HEK293 (cell line): ENCODE data around the gene RHBDD2.

Experiments
- CTCF ChIA-PET: fragments of 350-600 bp; formaldehyde crosslinking; extraction: SDS; loops from one replicate; lab custom pipeline; 2021; ENCODE audit warnings: antibody characterized with exemption; lab: Yijun Ruan, JAX
- POLR2A ChIA-PET: fragments of 300-600 bp; formaldehyde crosslinking; extraction: SDS; loops from one replicate; lab custom pipeline; 2020; ENCODE audit warnings: antibody characterized with exemption, inconsistent platforms; lab: Yijun Ruan, JAX
- H3K27ac ChIP-seq: fragments of 200-500 bp; sonication (Bioruptor generic); 2 replicates; pipeline ENCODE4 v1.5.1; 2014; ENCODE audit warnings: low read depth, low read length, control low read depth, inconsistent platforms; ENCODE audit errors: extremely low read depth
- H3K36me3 ChIP-seq, 2 experiments: fragments of 200-500 bp in 1 of 2; sonication (Bioruptor generic) in 1 of 2; 1 replicate in 1 of 2; 2 replicates in 1 of 2; pipeline ENCODE4 v1.5.1; 2014 to 2017; ENCODE audit warnings: inconsistent platforms in 2 of 2, low read length in 2 of 2; ENCODE audit not compliant: control insufficient read depth in 2 of 2, insufficient read depth in 1 of 2
- H3K4me1 ChIP-seq: fragments of 200-500 bp; sonication (Bioruptor generic); 2 replicates; pipeline ENCODE4 v1.5.1; 2014; ENCODE audit warnings: mild to moderate bottlenecking, low read length, inconsistent platforms; ENCODE audit not compliant: control insufficient read depth, insufficient read depth
- H3K4me3 ChIP-seq: 2 replicates; pipeline ENCODE4 v1.5.1; 2011; ENCODE audit warnings: low read depth, mild to moderate bottlenecking, control low read depth, low read length, moderate library complexity
- H3K9me3 ChIP-seq: fragments of 200-500 bp; sonication (Bioruptor generic); 2 replicates; pipeline ENCODE4 v1.5.1; 2014; ENCODE audit warnings: low read depth, low read length, inconsistent platforms; ENCODE audit not compliant: control insufficient read depth, insufficient read depth
- CTCF ChIP-seq: fragments of 450-650 bp; formaldehyde crosslinking; IDR thresholded peaks from 2 replicates; pipeline ENCODE4 v1.5.1; 2016; ENCODE audit warnings: missing biosample characterization, missing genetic modification characterization
- EGR2 ChIP-seq: fragments of 450-650 bp; formaldehyde crosslinking; IDR thresholded peaks from 2 replicates; pipeline ENCODE4 v1.5.1; 2016; ENCODE audit warnings: low read depth, missing biosample characterization, missing genetic modification characterization
- HOXA7 ChIP-seq: sonication (generic); formaldehyde crosslinking; IDR thresholded peaks from 2 replicates; pipeline ENCODE4 v1.8.1; 2022; ENCODE audit warnings: missing genetic modification reagents, borderline replicate concordance
- HOXC10 ChIP-seq: sonication (generic); formaldehyde crosslinking; IDR thresholded peaks from 2 replicates; pipeline ENCODE4 v1.8.1; 2023; ENCODE audit warnings: mild to moderate bottlenecking, missing genetic modification reagents
- KLF8 ChIP-seq: fragments of 450-650 bp; formaldehyde crosslinking; IDR thresholded peaks from 2 replicates; pipeline ENCODE4 v1.5.1; 2016; ENCODE audit warnings: missing biosample characterization, missing genetic modification characterization
- KLF9 ChIP-seq: fragments of 450-650 bp; formaldehyde crosslinking; IDR thresholded peaks from 2 replicates; pipeline ENCODE4 v1.5.1; 2016; ENCODE audit warnings: missing biosample characterization, missing genetic modification characterization, low read depth
- REST ChIP-seq: fragments of 450-650 bp; formaldehyde crosslinking; IDR thresholded peaks from 2 replicates; pipeline ENCODE4 v1.5.1; 2016; ENCODE audit warnings: missing biosample characterization, missing genetic modification characterization
- TCF7L2 ChIP-seq: IDR thresholded peaks from 2 replicates; pipeline ENCODE4 v1.6.1; 2011; ENCODE audit warnings: low read depth, mild to moderate bottlenecking, inconsistent platforms, low read length, moderate library complexity, borderline replicate concordance
- YY2 ChIP-seq: fragments of 450-650 bp; formaldehyde crosslinking; IDR thresholded peaks from 2 replicates; pipeline ENCODE4 v1.5.1; 2016; ENCODE audit warnings: missing biosample characterization, missing genetic modification characterization
- ZEB2 ChIP-seq: fragments of 450-650 bp; formaldehyde crosslinking; IDR thresholded peaks from 2 replicates; pipeline ENCODE4 v1.5.1; 2016; ENCODE audit warnings: missing biosample characterization, missing genetic modification characterization
- ZNF184 ChIP-seq: fragments of 450-650 bp; IDR thresholded peaks from 2 replicates; pipeline ENCODE4 v1.5.1; 2018; ENCODE audit warnings: missing biosample characterization, mild to moderate bottlenecking, missing genetic modification characterization
- ZNF2 ChIP-seq: fragments of 450-650 bp; formaldehyde crosslinking; IDR thresholded peaks from 2 replicates; pipeline ENCODE4 v1.5.1; 2016; ENCODE audit warnings: missing biosample characterization, missing genetic modification characterization
- ZNF202 ChIP-seq: fragments of 450-650 bp; formaldehyde crosslinking; IDR thresholded peaks from 2 replicates; pipeline ENCODE4 v1.5.1; 2016; ENCODE audit warnings: missing biosample characterization, missing genetic modification characterization, borderline replicate concordance
- ZNF214 ChIP-seq: fragments of 450-650 bp; formaldehyde crosslinking; IDR thresholded peaks from 2 replicates; pipeline ENCODE4 v1.5.1; 2017; ENCODE audit warnings: missing biosample characterization, mild to moderate bottlenecking, missing genetic modification characterization, borderline replicate concordance
- ZNF335 ChIP-seq: fragments of 450-650 bp; formaldehyde crosslinking; conservative IDR thresholded peaks from 2 replicates; pipeline ENCODE4 v1.5.1; 2016; ENCODE audit warnings: missing biosample characterization, missing genetic modification characterization
- ZNF404 ChIP-seq: fragments of 450-650 bp; formaldehyde crosslinking; IDR thresholded peaks from 2 replicates; pipeline ENCODE4 v1.5.1; 2017; ENCODE audit warnings: missing biosample characterization, missing genetic modification characterization
- ZNF426 ChIP-seq: fragments of 450-650 bp; formaldehyde crosslinking; IDR thresholded peaks from 2 replicates; pipeline ENCODE4 v1.5.1; 2017; ENCODE audit warnings: missing biosample characterization, missing genetic modification characterization, mild to moderate bottlenecking, inconsistent platforms, moderate library complexity
- ZNF518A ChIP-seq: fragments of 450-650 bp; formaldehyde crosslinking; conservative IDR thresholded peaks from 2 replicates; pipeline ENCODE4 v1.5.1; 2016; ENCODE audit warnings: low read depth, missing biosample characterization, missing genetic modification characterization
- ZNF600 ChIP-seq: fragments of 450-650 bp; formaldehyde crosslinking; IDR thresholded peaks from 2 replicates; pipeline ENCODE4 v1.5.1; 2016; ENCODE audit warnings: missing biosample characterization, missing genetic modification characterization
- ZNF624 ChIP-seq: fragments of 450-650 bp; formaldehyde crosslinking; IDR thresholded peaks from 2 replicates; pipeline ENCODE4 v1.5.1; 2017; ENCODE audit warnings: missing biosample characterization, missing genetic modification characterization
- ZNF660 ChIP-seq: fragments of 450-650 bp; IDR thresholded peaks from 2 replicates; pipeline ENCODE4 v1.5.1; 2018; ENCODE audit warnings: missing biosample characterization, mild to moderate bottlenecking, missing genetic modification characterization
- ZNF76 ChIP-seq: fragments of 450-650 bp; formaldehyde crosslinking; IDR thresholded peaks from 2 replicates; pipeline ENCODE4; 2016; ENCODE audit warnings: low read depth, missing biosample characterization, missing genetic modification characterization, borderline replicate concordance
- ZNF792 ChIP-seq: fragments of 450-650 bp; formaldehyde crosslinking; IDR thresholded peaks from 2 replicates; pipeline ENCODE4 v1.5.1; 2016; ENCODE audit warnings: missing biosample characterization, missing genetic modification characterization
- ZNF843 ChIP-seq: fragments of 450-650 bp; formaldehyde crosslinking; IDR thresholded peaks from 2 replicates; pipeline ENCODE4 v1.5.1; 2016; ENCODE audit warnings: missing biosample characterization, missing genetic modification characterization
- ZSCAN30 ChIP-seq: fragments of 450-650 bp; IDR thresholded peaks from 2 replicates; pipeline ENCODE4 v1.5.1; 2018; ENCODE audit warnings: missing biosample characterization, mild to moderate bottlenecking, missing genetic modification characterization, moderate library complexity
- ZXDB ChIP-seq: fragments of 450-650 bp; formaldehyde crosslinking; IDR thresholded peaks from 2 replicates; pipeline ENCODE4 v1.5.1; 2016; ENCODE audit warnings: missing biosample characterization, missing genetic modification characterization

RHBDD2 gene

GRCh38 chr7:75878769-75879611 lies at the start of gene RHBDD2:
TSS of gene RHBDD2 (plus strand) at chr7:75879034. CDS start at chr7:75879083, 49 bp downstream.
- H3K4me1 ChIP-seq: no peaks in the 10 kb centered on the region; the same call in 1 of the 2 replicates
- ChIA-PET CTCF (interaction anchor here (0.7 to 3.6 kb wide), 3 partner anchors 10 to 324 kb away, joined by 4 to 16 read pairs (median 8); no protein-coding TSS in a partner anchor), POLR2A (interaction anchor here (0.6 to 1.2 kb wide), 6 partner anchors 36 to 259 kb away, joined by 3 to 7 read pairs (median 4); no protein-coding TSS in a partner anchor)
- H3K36me3 ChIP-seq: peaks cover 17 to 38% of the 10 kb centered on the region in 2 experiments; a peak in 2 of 3 replicates
- H3K27ac ChIP-seq: peak within 1 kb of the TSS; percentile 94
- peak within 1 kb of the TSS; percentile 67 for H3K4me3 ChIP-seq
- H3K9me3 ChIP-seq: no peaks in the 10 kb centered on the region
- peak; percentile 70; the same call in 1 of the 2 replicates for TF ChIP-seq KLF8
- no peak for TF ChIP-seq ZNF660 (tag by site-specific recombination)
- TF ChIP-seq ZEB2 (tag by site-specific recombination): peak; percentile 79
- peak; percentile 59; the same call in 1 of the 2 replicates for TF ChIP-seq KLF9 (tag by site-specific recombination)
- TF ChIP-seq ZXDB (tag by site-specific recombination): peak; percentile 91
- TF ChIP-seq ZNF843: peak; percentile 32; the same call in 1 of the 2 replicates
- peak; percentile 68 for TF ChIP-seq ZNF600 (tag by site-specific recombination)
- peak; percentile 81; the same call in 1 of the 2 replicates for TF ChIP-seq ZSCAN30 (tag by site-specific recombination)
- TF ChIP-seq ZNF184 (tag by site-specific recombination): no peak
- peak; percentile 4; the same call in 1 of the 2 replicates for TF ChIP-seq EGR2
- TF ChIP-seq TCF7L2: no peak
- TF ChIP-seq ZNF404 (tag by site-specific recombination): no peak
- TF ChIP-seq HOXA7: no peak
- TF ChIP-seq ZNF426: no peak
- peak; percentile 65 for TF ChIP-seq ZNF76
- TF ChIP-seq ZNF2 (tag by site-specific recombination): peak; percentile 54
- TF ChIP-seq HOXC10: no peak
- TF ChIP-seq ZNF792 (tag by site-specific recombination): peak; percentile 61; the same call in 1 of the 2 replicates
- TF ChIP-seq REST (tag by site-specific recombination): 0 out of 2 replicates have a peak, but pooled peaks have one; percentile 13
- TF ChIP-seq ZNF518A (tag by site-specific recombination): 0 out of 2 replicates have a peak, but pooled peaks have one; percentile 49
- TF ChIP-seq YY2: peak; percentile 85
- TF ChIP-seq CTCF (tag by site-specific recombination): peak; percentile 68; the same call in 1 of the 2 replicates
- no peak for TF ChIP-seq ZNF624 (tag by site-specific recombination)
- peak; percentile 84 for TF ChIP-seq ZNF335
- no peak for TF ChIP-seq ZNF214 (tag by site-specific recombination)
- TF ChIP-seq ZNF202 (tag by site-specific recombination): no peak
